GM10266 (cell line): ENCODE results near the gene TBX18.

ENCODE experiments used
- DNase-seq: peaks from one replicate; pipeline ENCODE4 v3.0.0; 2012; ENCODE audit errors: extremely low spot score
- TF ChIP-seq, protein P1 (sequence below): IDR thresholded peaks from 2 replicates; pipeline ENCODE4 v1.5.1; 2012; ENCODE audit warnings: mild to moderate bottlenecking, low read depth; ENCODE audit not compliant: control insufficient read depth, insufficient read depth; ENCODE audit errors: missing control alignments

Gene TBX18

DNA sequence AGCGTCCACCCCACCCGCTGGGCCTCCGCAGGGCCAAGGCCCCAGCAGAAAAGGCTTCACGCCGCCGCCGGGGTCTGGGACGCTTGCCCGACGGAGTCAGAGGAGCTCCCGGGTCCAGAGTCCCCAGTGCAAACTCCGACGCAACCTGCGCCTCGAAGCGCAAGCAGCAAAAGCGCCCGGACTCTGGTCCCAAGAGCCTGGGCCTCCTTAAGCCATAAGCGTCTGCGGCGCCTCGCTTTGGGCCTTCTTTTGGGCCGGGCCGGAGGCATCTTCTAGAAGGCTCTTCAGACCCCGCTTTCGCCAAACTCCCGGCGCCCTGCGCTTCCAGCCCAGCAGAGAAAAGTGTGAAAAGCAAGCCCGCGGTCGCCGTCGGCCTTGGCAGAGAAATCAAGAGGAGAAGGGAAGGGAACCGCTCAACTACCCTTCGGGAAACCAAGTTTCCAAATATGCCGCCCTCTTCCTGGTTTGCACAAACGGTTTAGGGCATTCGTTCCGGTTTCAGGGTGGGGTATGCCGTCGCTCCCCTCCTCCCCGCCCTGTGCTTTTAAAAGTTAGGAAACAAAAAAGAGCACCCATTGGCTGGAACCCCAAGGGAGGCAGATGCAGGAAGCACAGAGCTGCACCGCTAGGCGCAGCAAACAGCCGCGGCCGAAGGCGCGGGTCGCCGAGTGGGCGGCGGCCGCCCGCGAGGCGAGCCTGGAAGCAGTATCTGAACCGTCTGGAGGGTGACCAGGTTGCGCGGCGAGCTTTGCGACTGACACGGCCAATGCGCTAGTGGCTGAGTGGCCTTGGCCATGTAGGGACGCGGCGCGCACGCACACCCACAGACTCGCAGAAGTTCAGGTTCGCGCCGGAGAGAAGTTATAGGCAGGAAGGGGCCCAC, 1.2 kb downstream of the TBX18 start:
- DNase-seq, result no peak
- TF ChIP-seq, protein P1, sequence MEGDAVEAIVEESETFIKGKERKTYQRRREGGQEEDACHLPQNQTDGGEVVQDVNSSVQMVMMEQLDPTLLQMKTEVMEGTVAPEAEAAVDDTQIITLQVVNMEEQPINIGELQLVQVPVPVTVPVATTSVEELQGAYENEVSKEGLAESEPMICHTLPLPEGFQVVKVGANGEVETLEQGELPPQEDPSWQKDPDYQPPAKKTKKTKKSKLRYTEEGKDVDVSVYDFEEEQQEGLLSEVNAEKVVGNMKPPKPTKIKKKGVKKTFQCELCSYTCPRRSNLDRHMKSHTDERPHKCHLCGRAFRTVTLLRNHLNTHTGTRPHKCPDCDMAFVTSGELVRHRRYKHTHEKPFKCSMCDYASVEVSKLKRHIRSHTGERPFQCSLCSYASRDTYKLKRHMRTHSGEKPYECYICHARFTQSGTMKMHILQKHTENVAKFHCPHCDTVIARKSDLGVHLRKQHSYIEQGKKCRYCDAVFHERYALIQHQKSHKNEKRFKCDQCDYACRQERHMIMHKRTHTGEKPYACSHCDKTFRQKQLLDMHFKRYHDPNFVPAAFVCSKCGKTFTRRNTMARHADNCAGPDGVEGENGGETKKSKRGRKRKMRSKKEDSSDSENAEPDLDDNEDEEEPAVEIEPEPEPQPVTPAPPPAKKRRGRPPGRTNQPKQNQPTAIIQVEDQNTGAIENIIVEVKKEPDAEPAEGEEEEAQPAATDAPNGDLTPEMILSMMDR, result no peak

DNA sequence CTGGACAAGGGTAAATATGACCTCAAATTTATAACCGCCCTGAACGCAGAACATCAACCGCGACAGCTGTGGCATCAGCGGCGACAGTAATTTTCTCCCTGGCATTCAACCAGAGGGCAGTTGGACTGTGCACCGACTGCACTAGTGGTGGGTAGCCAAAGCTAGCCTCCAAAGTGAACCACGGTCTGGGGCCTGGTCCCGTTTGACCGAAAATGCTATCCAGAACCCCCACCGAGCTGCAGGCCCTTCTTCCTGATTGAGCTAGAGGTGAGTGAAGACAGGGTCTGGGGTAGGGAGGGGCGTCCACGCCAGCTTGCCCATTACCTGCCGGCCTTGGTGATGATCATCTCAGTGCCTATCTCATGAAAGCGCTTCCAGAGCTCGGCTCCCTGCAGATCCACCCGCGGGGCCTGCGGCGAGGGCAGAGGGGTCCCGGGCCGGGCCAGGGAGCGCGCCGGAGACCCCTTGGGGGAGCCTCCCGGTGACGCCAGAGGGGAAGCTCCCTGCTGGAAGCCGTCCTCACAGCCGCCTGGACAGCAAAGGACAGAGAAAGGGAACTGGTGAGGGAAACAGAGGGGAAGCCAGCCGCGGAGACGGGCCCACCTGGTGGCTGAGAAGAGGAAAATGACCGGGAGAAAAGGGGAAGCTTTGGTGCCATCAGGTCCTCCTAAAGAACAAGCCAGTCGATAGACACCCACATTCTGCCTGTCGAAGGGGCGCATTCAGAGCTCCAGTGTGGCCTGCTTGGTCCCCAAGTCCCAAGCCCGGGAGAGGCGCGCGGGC, 2.0 kb downstream of the TBX18 start:
- TF ChIP-seq, protein P1, result no peak
- no peak for DNase-seq

DNA sequence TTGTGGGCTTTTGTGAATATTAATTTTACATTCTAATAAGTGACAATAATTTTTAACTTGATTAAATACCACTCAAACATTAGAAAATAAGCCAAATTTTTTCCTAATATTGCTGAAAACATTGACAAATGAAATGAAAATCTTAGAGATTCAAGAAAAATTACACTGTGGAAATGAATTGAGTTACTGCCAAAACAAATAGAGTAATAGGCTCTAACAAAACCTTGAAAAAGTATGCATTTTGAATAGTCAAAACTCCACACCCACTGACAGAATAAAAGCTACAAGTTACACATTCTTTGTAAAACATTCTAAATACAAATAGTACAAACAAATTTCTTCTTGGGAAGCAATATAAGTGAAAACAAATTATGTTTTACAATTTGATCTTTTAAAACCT, 5.9 kb downstream of the TBX18 start:
- DNase-seq, result no peak
- TF ChIP-seq, protein P1, result no peak

DNA sequence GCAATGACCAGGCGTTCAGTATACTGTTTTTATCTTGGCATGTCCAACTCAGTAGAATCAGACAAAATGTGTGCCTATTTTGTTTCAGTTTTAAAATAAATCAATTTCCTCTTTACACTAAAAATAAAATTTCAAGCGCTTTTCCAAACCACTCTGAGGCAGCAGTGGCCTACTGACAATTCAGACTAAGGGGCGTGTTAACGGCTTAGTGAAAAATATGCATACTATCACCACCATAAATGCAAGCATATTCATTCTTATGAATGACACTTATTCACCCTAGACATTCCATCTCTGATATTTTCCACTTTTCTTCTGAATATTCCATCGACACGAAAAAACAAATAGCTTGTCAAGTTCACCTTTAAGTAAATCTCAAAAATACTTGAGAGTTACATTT, 7.5 kb downstream of the TBX18 start:
- no peak for DNase-seq
- TF ChIP-seq, protein P1, result no peak

DNA sequence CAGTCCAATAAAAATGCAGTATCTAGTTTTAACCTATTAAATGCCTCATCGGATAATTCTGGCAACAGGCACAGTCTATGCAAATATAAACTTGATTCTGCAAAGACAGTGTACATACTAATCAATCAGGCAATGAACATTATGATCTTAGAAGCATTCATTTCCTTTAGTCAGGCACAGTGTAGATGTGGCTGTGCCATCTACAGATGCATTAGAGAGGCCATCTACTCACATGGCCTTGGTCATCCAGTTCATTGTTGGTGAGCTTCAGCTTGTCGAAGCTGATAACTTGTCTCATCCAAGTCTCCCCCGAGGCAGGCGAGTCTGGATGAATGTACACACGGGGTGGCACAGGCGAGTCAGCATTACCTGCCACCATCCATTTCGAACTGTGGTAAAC, 7.9 kb downstream of the TBX18 start:
- TF ChIP-seq, protein P1, result no peak
- DNase-seq, result no peak

DNA sequence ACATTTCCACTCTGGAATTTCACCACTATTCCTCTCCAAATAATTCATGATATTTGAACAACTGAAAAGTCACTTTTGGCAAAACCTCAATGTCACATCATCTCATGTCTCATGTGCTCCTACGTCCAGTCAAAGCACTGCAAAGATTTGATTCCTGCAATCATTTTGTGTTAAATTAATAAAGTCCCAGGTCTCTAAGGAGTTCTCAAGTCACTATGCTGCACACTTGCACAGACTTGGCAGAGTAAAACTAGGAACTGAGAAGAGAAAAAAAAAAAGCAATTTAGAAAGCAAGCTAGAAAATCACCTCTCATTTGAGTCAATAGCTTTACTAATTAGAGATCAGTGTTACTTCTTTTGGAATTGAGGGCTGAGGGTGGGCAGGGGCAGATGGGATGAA, 11.2 kb downstream of the TBX18 start:
- DNase-seq, result no peak
- TF ChIP-seq, protein P1, result no peak
